Astrocyte (in vitro differentiated cells and primary cell): Measurements from ENCODE around the gene CD63. TPM values are rescaled to one million over a fixed set of nuclear protein-coding genes. Genes with fewer than 3 reads are reported as not detected.

ENCODE experiments used
- DNase-seq: peaks from one replicate; pipeline ENCODE4 v3.0.0-alpha.2; 2010; ENCODE audit warnings: low read depth
- FAIRE-seq: peaks from 2 replicates; lab custom pipeline; 2011; peaks lifted over from hg19 to GRCh38; lab: Jason Lieb, UNC
- H2AFZ ChIP-seq: 2 replicates; pipeline ENCODE4 v1.6.0; 2012; ENCODE audit warnings: low read depth, low read length, inconsistent platforms
- H3K27ac ChIP-seq: 2 replicates; pipeline ENCODE4 v1.5.1; 2011; ENCODE audit warnings: low read depth, low read length, inconsistent platforms
- H3K27me3 ChIP-seq: 2 replicates; pipeline ENCODE4 v1.6.0; 2011; ENCODE audit warnings: low read length, inconsistent platforms; ENCODE audit not compliant: insufficient read depth
- H3K36me3 ChIP-seq: 2 replicates; pipeline ENCODE4 v1.5.1; 2011; ENCODE audit warnings: low read length, inconsistent platforms; ENCODE audit not compliant: insufficient read depth
- H3K4me1 ChIP-seq: 2 replicates; pipeline ENCODE4 v1.5.1; 2011; ENCODE audit warnings: low read length, inconsistent platforms; ENCODE audit not compliant: insufficient read depth
- H3K4me2 ChIP-seq: 2 replicates; pipeline ENCODE4 v1.6.0; 2012; ENCODE audit warnings: low read length, inconsistent platforms
- H3K4me3 ChIP-seq: 2 replicates; pipeline ENCODE4 v1.5.1; 2011; ENCODE audit warnings: low read depth, mild to moderate bottlenecking, low read length, inconsistent platforms; ENCODE audit not compliant: insufficient read depth
- H3K79me2 ChIP-seq: 2 replicates; pipeline ENCODE4 v1.6.0; 2012; ENCODE audit warnings: mild to moderate bottlenecking, low read length, inconsistent platforms; ENCODE audit not compliant: insufficient read depth
- H3K9ac ChIP-seq: 2 replicates; pipeline ENCODE4 v1.6.0; 2012; ENCODE audit warnings: mild to moderate bottlenecking, low read length, inconsistent platforms
- H3K9me3 ChIP-seq: 2 replicates; pipeline ENCODE4 v1.5.1; 2012; ENCODE audit warnings: low read depth, mild to moderate bottlenecking, low read length, inconsistent platforms; ENCODE audit not compliant: insufficient read depth
- H4K20me1 ChIP-seq: 2 replicates; pipeline ENCODE4 v1.6.0; 2012; ENCODE audit warnings: low read length, inconsistent platforms; ENCODE audit not compliant: insufficient read depth
- H3K27ac Mint-ChIP-seq: one replicate; pipeline ENCODE4 v1.8.0; 2021; ENCODE audit warnings: mild to moderate bottlenecking, mixed read lengths; ENCODE audit not compliant: unreplicated experiment
- H3K27me3 Mint-ChIP-seq: one replicate; pipeline ENCODE4 v1.8.0; 2021; ENCODE audit warnings: low read depth, mixed read lengths; ENCODE audit not compliant: unreplicated experiment
- H3K36me3 Mint-ChIP-seq: one replicate; pipeline ENCODE4 v1.8.0; 2021; ENCODE audit warnings: low read depth, mixed read lengths; ENCODE audit not compliant: unreplicated experiment
- H3K4me1 Mint-ChIP-seq: one replicate; pipeline ENCODE4 v1.8.0; 2021; ENCODE audit warnings: low read depth, mixed read lengths; ENCODE audit not compliant: unreplicated experiment
- H3K4me3 Mint-ChIP-seq: one replicate; pipeline ENCODE4 v1.8.0; 2021; ENCODE audit warnings: mild to moderate bottlenecking, moderate library complexity, mixed read lengths; ENCODE audit not compliant: unreplicated experiment
- H3K9me3 Mint-ChIP-seq: one replicate; pipeline ENCODE4 v1.8.0; 2021; ENCODE audit warnings: mild to moderate bottlenecking, mixed read lengths; ENCODE audit not compliant: unreplicated experiment
- EZH2 ChIP-seq: IDR thresholded peaks from 2 replicates; pipeline ENCODE4 v1.6.1; 2012; ENCODE audit warnings: mild to moderate bottlenecking, low read length, inconsistent platforms; ENCODE audit not compliant: insufficient read depth
- total RNA-seq: library from RNA; stranded (reverse); gene quantifications from 2 replicates; pipeline ENCODE4 v1.2.1, GENCODE V29; 2021
- TF ChIP-seq, protein P1 (sequence below): IDR thresholded peaks from 2 replicates; pipeline ENCODE4 v1.5.1; 2011; ENCODE audit warnings: low read depth, mild to moderate bottlenecking, inconsistent platforms, low read length, moderate library complexity; ENCODE audit not compliant: insufficient read depth

CD63 gene
- total RNA-seq, 1 donor from 2014 or later, result 1,014 TPM

- Histone ChIP-seq H3K4me1 (no peaks in the 10 kb centered on the region), H4K20me1 (peaks cover 22% of the 10 kb centered on the region), H3K4me3 (no peak overlapping the region), H3K9me3 (no peaks in the 10 kb centered on the region), H3K4me2 (no peak overlapping the region), H3K79me2 (peaks cover 2% of the 10 kb centered on the region), H3K27me3 (no peaks in the 10 kb centered on the region), H3K9ac (no peak overlapping the region), H3K36me3 (peaks cover 51% of the 10 kb centered on the region), H2AFZ (no peak overlapping the region), H3K27ac (no peak overlapping the region)
- no peak for DNase-seq
- Mint-ChIP-seq H3K27ac (no peak overlapping the region), H3K4me1 (peaks cover 16% of the 10 kb centered on the region), H3K9me3 (peaks cover 5% of the 10 kb centered on the region), H3K4me3 (no peak overlapping the region), H3K36me3 (peaks cover 26% of the 10 kb centered on the region), H3K27me3 (no peaks in the 10 kb centered on the region)
- no peak for FAIRE-seq
- TF ChIP-seq, protein P1, sequence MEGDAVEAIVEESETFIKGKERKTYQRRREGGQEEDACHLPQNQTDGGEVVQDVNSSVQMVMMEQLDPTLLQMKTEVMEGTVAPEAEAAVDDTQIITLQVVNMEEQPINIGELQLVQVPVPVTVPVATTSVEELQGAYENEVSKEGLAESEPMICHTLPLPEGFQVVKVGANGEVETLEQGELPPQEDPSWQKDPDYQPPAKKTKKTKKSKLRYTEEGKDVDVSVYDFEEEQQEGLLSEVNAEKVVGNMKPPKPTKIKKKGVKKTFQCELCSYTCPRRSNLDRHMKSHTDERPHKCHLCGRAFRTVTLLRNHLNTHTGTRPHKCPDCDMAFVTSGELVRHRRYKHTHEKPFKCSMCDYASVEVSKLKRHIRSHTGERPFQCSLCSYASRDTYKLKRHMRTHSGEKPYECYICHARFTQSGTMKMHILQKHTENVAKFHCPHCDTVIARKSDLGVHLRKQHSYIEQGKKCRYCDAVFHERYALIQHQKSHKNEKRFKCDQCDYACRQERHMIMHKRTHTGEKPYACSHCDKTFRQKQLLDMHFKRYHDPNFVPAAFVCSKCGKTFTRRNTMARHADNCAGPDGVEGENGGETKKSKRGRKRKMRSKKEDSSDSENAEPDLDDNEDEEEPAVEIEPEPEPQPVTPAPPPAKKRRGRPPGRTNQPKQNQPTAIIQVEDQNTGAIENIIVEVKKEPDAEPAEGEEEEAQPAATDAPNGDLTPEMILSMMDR, result no peak
- TF ChIP-seq EZH2, result no peak
Measured at GRCh38 chr12:55757701-55758100, 28.9 kb upstream of the CD63 start.

DNA sequence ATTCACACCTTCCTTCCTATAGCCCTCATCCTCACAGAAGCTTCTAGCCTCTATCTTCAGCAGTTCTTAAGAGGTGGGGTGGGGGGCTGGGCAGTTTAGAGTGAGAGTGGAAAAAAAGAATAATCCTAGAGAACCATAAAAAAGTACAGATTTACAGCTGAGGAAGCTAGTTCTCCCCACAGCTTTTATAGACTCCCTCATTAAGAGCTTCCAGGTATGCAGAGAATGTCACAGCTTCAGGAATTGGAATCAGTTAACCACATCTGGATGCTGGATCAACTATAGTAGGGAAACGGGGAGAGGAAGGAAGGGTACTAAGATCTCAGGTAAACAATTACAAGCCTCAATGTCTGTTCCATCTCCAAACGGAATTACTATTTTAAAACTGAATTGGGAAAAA, 26.4 kb upstream of the CD63 start:
- no peak for DNase-seq
- H3K27me3 ChIP-seq, result no peaks in the 10 kb centered on the region
- H3K4me1 ChIP-seq, result no peaks in the 10 kb centered on the region
- Mint-ChIP-seq H3K27me3 (no peaks in the 10 kb centered on the region), H3K27ac (peak overlapping the region; percentile 9), H3K9me3 (peaks cover 5% of the 10 kb centered on the region), H3K4me1 (peaks cover 16% of the 10 kb centered on the region), H3K4me3 (no peak overlapping the region), H3K36me3 (peaks cover 24% of the 10 kb centered on the region)
- H3K9ac ChIP-seq, result no peak overlapping the region
- peaks cover 53% of the 10 kb centered on the region for H3K36me3 ChIP-seq
- H4K20me1 ChIP-seq, result peaks cover 16% of the 10 kb centered on the region
- no peak overlapping the region for H2AFZ ChIP-seq
- H3K4me2 ChIP-seq, result no peak overlapping the region
- H3K79me2 ChIP-seq, result no peaks in the 10 kb centered on the region
- no peak overlapping the region for H3K4me3 ChIP-seq
- H3K27ac ChIP-seq, result no peak overlapping the region
- H3K9me3 ChIP-seq, result no peaks in the 10 kb centered on the region
- no peak for FAIRE-seq
- no peak for TF ChIP-seq EZH2
- TF ChIP-seq, protein P1, result no peak

- TF ChIP-seq, protein P1, result no peak
- no peak for TF ChIP-seq EZH2
- peaks cover 16% of the 10 kb centered on the region for H3K4me1 Mint-ChIP-seq
- H3K4me1 ChIP-seq, result peaks cover 5% of the 10 kb centered on the region
- no peak overlapping the region for H2AFZ ChIP-seq
- H3K27me3 ChIP-seq, result no peaks in the 10 kb centered on the region
- H3K27ac Mint-ChIP-seq, result no peak overlapping the region
- H3K36me3 ChIP-seq, result peaks cover 21% of the 10 kb centered on the region
- H3K9ac ChIP-seq, result no peak overlapping the region
- no peaks in the 10 kb centered on the region for H3K9me3 Mint-ChIP-seq
- peaks cover 10% of the 10 kb centered on the region for H3K79me2 ChIP-seq
- H3K27me3 Mint-ChIP-seq, result no peaks in the 10 kb centered on the region
- H4K20me1 ChIP-seq, result peaks cover 41% of the 10 kb centered on the region
- no peaks in the 10 kb centered on the region for H3K9me3 ChIP-seq
- no peak overlapping the region for H3K4me3 ChIP-seq
- H3K36me3 Mint-ChIP-seq, result peaks cover 12% of the 10 kb centered on the region
- DNase-seq, result no peak
- no peak for FAIRE-seq
- no peak overlapping the region for H3K4me3 Mint-ChIP-seq
- no peak overlapping the region for H3K4me2 ChIP-seq
- no peak overlapping the region for H3K27ac ChIP-seq
Measured at GRCh38 chr12:55748230-55748993, 19.6 kb upstream of the CD63 start.
